Panc1 (cell line): ENCODE data around the gene TMC8.

Source experiments
- POLR2AphosphoS5 ChIP-seq: IDR thresholded peaks from 2 replicates; pipeline ENCODE4 v1.6.1; 2012; ENCODE audit warnings: mild to moderate bottlenecking, low read depth, low read length, moderate library complexity
- SIN3A ChIP-seq: IDR thresholded peaks from 2 replicates; pipeline ENCODE4 v1.6.1; 2012; ENCODE audit warnings: low read depth, mild to moderate bottlenecking, low read length, moderate library complexity, borderline replicate concordance; ENCODE audit not compliant: insufficient read depth
- TF ChIP-seq, protein P1 (sequence below): fragments of 450-650 bp; IDR thresholded peaks from 2 replicates; pipeline ENCODE4 v1.5.1; 2017; ENCODE audit warnings: mild to moderate bottlenecking

DNA sequence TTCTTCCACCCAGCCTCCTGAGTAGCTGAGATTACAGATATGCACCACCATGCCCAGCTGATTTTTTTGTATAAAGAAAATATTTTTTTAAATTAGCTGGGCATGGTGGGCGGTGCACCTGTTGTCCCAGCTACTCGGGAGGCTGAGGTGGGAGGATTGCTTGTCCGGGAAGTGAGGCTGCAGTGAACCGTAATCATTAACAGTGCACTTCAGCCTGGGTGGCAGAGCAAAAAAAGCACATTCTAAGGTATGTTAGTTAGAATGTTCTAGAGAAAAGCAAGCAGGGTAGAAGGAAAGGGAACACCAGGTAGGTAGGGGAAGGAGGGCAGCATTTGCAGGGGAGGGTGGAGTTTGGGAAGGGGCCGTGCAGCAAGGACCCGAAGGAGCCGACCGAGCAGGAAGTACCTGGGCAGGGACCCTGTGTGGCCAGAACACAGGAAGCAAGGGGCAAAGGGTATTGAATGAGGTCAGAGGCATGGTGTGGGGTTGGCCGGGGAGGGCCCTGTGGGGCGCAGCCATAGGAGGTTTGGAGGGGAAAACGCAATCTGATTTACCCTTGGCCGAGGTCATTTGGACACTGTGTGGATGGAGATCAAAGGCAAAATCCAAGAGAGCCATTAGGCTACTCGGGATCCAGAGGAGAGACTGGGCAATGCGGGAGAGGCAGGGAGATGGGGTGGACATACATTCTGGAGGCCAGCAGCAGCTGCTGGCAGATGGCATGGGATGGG is 17.9 kb downstream of the TMC8 start:
- TF ChIP-seq, protein P1, sequence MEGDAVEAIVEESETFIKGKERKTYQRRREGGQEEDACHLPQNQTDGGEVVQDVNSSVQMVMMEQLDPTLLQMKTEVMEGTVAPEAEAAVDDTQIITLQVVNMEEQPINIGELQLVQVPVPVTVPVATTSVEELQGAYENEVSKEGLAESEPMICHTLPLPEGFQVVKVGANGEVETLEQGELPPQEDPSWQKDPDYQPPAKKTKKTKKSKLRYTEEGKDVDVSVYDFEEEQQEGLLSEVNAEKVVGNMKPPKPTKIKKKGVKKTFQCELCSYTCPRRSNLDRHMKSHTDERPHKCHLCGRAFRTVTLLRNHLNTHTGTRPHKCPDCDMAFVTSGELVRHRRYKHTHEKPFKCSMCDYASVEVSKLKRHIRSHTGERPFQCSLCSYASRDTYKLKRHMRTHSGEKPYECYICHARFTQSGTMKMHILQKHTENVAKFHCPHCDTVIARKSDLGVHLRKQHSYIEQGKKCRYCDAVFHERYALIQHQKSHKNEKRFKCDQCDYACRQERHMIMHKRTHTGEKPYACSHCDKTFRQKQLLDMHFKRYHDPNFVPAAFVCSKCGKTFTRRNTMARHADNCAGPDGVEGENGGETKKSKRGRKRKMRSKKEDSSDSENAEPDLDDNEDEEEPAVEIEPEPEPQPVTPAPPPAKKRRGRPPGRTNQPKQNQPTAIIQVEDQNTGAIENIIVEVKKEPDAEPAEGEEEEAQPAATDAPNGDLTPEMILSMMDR, result no peak
- TF ChIP-seq POLR2AphosphoS5 (no peak), SIN3A (no peak)
